ENCODE results near the gene FLT3LG. TPM values are rescaled to one million over a fixed set of nuclear protein-coding genes. Genes with fewer than 3 reads are reported as not detected.
"Not testable (repeated sequence)": the region's sequence is repeated elsewhere in the genome, so short reads cannot be mapped to it uniquely, and the experiment has no call there.

The FLT3LG gene
- total RNA-seq, 4 donors from 2014 or later: 3.6 to 13.8 (median 8.4) TPM

DNA sequence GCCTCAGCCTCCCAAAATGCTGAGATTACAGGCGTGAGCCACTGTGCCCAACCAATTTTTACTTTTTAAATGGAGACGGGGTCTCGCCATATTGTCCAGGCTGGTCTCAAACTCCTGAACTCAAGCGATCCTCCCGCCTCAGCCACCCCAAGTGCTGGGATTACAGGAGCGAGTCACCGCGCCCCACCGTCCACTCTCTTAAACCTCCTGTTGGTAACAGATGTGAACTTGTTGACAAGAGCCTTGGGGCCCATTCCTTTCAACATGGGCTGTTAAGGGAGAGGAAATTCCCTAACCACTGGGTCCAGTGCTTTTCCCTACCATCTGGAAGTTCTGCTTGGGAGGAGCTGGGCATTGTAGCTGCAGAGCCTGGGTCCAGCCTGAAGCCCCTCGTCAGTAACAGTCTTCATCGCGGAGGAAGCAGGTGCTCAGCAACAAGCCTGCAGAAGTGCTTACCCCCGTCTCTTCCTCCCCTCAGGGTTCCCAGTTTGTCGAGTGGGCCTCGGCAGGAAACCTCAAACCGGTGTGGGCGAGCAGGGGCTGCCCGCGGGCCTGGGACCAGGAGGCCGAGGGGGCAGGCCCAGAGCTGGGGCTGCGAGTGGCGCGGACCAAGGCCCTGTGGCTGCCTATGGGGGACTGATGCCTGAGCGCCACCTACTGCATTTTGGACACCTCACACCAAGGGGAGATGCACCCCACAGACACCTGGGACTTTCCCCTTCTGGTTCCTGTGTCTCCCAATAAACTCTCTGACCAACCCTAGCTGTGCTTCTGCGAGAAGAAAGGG lies 4.0 kb upstream of the FLT3LG start:
- Histone ChIP-seq H3K36me3 (peaks cover 0 to 41% (median 0%) of the 10 kb centered on the region in 3 donors), H3K4me3 (no peak overlapping the region), H3K9me3 (no peaks in the 10 kb centered on the region), H3K27ac (peak overlapping the region in 3 of 4 donors; percentile 66 to 82 (median 82)), H3K27me3 (no peaks in the 10 kb centered on the region), H3K4me1 (peaks cover 0 to 38% (median 13%) of the 10 kb centered on the region in 4 donors)
- no peak for DNase-seq (ENCODE audit: low spot score in 2 of 2)
- WGBS, 2 donors: 78 to 82% methylated on average over 22 to 25 of the region's 25 CpGs
- no peak for TF ChIP-seq EP300 (IDR thresholded peaks at IDR 0.05)
- TF ChIP-seq, protein P1, sequence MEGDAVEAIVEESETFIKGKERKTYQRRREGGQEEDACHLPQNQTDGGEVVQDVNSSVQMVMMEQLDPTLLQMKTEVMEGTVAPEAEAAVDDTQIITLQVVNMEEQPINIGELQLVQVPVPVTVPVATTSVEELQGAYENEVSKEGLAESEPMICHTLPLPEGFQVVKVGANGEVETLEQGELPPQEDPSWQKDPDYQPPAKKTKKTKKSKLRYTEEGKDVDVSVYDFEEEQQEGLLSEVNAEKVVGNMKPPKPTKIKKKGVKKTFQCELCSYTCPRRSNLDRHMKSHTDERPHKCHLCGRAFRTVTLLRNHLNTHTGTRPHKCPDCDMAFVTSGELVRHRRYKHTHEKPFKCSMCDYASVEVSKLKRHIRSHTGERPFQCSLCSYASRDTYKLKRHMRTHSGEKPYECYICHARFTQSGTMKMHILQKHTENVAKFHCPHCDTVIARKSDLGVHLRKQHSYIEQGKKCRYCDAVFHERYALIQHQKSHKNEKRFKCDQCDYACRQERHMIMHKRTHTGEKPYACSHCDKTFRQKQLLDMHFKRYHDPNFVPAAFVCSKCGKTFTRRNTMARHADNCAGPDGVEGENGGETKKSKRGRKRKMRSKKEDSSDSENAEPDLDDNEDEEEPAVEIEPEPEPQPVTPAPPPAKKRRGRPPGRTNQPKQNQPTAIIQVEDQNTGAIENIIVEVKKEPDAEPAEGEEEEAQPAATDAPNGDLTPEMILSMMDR (IDR thresholded peaks at IDR 0.05): peak in 1 of 5 experiments; percentile 34

DNA sequence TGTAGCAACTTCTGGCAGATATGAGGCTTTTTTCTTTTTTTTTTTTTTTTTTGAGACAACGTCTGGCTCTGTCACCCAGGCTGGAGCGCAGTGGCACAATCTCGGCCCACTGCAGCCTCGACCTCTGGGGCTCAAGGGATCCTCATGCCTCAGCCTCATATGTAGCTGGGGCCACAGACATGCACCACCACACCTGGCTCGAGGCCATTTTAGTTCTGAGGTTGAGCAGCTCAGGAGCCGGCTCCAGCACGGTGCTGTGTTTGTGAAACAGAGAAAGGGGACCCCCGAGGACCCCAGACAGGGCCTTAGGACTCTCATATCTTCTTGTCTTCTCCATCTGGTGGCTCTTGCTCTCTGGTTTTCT lies 3.4 kb upstream of the FLT3LG start:
- no peak overlapping the region for H3K4me3 ChIP-seq
- DNase-seq (ENCODE audit: low spot score in 2 of 2): no peak
- H3K36me3 ChIP-seq: peaks cover 0 to 35% (median 0%) of the 10 kb centered on the region in 3 donors
- TF ChIP-seq POLR2A (IDR thresholded peaks at IDR 0.05): no peak
- TF ChIP-seq, protein P1 (IDR thresholded peaks at IDR 0.05): no peak
- H3K4me1 ChIP-seq: peaks cover 0 to 44% (median 15%) of the 10 kb centered on the region in 4 donors
- 72 to 76% methylated on average over 8 of the region's 8 CpGs for WGBS, 2 donors
- H3K9me3 ChIP-seq: no peaks in the 10 kb centered on the region
- H3K27ac ChIP-seq: peak overlapping the region in 1 of 4 donors; percentile 82
- no peaks in the 10 kb centered on the region for H3K27me3 ChIP-seq

DNA sequence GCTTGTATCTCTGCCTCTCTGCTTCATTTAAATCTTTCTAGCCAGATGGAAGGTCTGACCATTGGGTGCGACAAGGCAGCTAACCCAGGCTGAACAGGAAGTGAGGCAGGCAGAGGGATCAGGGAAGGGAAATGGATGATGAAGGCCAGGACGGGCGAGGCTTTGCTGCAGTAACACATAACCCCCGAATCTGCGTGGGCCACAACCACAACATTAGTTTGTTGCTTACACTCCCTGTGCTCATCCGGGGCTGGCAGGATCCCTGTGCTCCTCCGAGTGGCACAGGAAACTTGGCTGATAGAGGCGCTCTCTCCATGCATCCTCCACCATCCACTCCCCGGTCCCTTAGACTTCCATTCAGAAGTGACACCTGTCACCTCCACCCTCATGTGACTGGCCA lies 1.1 kb upstream of the FLT3LG start:
- Histone ChIP-seq H3K36me3 (peaks cover 0 to 24% (median 0%) of the 10 kb centered on the region in 3 donors), H3K9me3 (no peaks in the 10 kb centered on the region), H3K27me3 (no peaks in the 10 kb centered on the region), H3K27ac (no peak overlapping the region), H3K4me3 (no peak overlapping the region), H3K4me1 (peaks cover 0 to 50% (median 15%) of the 10 kb centered on the region in 4 donors)
- 78 to 83% methylated on average over 9 of the region's 9 CpGs for WGBS, 2 donors
- TF ChIP-seq POLR2A (IDR thresholded peaks at IDR 0.05) (no peak), EP300 (IDR thresholded peaks at IDR 0.05) (no peak)
- no peak for DNase-seq (ENCODE audit: low spot score in 2 of 2)

DNA sequence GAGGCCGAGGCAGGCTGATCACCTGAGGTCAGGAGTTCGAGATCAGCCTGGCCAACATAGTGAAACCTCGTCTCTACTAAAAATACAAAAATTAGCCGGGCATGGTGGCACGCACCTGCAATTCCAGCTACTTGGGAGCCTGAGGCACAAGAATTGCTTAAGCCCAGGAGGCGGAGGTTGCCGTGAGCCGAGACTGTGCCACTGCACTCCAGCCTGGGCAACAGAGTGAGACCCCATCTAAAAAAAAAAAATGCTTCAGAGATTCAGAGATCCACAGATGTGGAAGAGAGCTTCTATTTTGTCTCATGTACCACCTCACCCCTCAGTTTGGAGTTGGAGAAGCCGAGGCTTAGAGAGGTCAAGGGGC lies 531 bp upstream of the FLT3LG start:
- Histone ChIP-seq H3K4me3 (peak overlapping the region; percentile 63 to 95 (median 76)), H3K27ac (peak overlapping the region; percentile 77 to 94 (median 88)), H3K4me1 (peaks cover 0 to 50% (median 14%) of the 10 kb centered on the region in 4 donors), H3K36me3 (peaks cover 0 to 20% (median 0%) of the 10 kb centered on the region in 3 donors)
- H3K9me3 ChIP-seq; H3K27me3 ChIP-seq; DNase-seq (ENCODE audit: low spot score in 2 of 2): not testable (repeated sequence)
- 71 to 74% methylated on average over 9 of the region's 9 CpGs for WGBS, 2 donors

DNA sequence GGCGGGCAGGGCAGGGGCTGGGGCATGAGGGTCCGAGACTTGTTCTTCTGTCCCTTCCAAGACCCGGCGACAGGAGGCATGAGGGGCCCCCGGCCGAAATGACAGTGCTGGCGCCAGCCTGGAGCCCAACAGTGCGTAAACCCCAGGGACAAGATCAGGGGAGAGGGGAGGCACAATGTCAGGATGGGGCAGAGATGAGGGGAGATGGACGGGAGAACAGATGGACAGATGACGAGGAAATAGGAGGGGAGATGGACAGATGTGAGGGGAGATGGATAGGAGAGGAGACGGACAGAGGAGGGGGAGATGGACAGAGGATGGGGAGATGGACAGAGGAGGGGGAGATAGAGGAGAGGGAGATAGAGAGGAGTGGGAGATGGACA lies 518 bp downstream of the FLT3LG start:
- H3K36me3 ChIP-seq: peaks cover 0 to 10% (median 0%) of the 10 kb centered on the region in 3 donors
- H3K27ac ChIP-seq: peak overlapping the region; percentile 77 to 94 (median 88)

More for the DNA sequence above, 518 bp downstream of the FLT3LG start:
- H3K27me3 ChIP-seq: no peaks in the 10 kb centered on the region
- H3K9me3 ChIP-seq: no peaks in the 10 kb centered on the region
- no peak for DNase-seq (ENCODE audit: low spot score in 2 of 2)
- WGBS, 2 donors: 7 to 9% methylated on average over 11 of the region's 11 CpGs
- H3K4me3 ChIP-seq: peak overlapping the region; percentile 63 to 95 (median 76)
- TF ChIP-seq POLR2A (IDR thresholded peaks at IDR 0.05) (no peak), EP300 (IDR thresholded peaks at IDR 0.05) (no peak)
- TF ChIP-seq, protein P1 (IDR thresholded peaks at IDR 0.05): no peak
- peaks cover 0 to 41% (median 12%) of the 10 kb centered on the region in 4 donors for H3K4me1 ChIP-seq
